NCI-H2196 (cell line): ENCODE measurements around the gene LDB2.

ENCODE experiments used
- DNase-seq: peaks from one replicate; lab custom pipeline; 2025; ENCODE audit not compliant: unreplicated experiment; lab: John Stamatoyannopoulos, UW

LDB2 gene

DNA sequence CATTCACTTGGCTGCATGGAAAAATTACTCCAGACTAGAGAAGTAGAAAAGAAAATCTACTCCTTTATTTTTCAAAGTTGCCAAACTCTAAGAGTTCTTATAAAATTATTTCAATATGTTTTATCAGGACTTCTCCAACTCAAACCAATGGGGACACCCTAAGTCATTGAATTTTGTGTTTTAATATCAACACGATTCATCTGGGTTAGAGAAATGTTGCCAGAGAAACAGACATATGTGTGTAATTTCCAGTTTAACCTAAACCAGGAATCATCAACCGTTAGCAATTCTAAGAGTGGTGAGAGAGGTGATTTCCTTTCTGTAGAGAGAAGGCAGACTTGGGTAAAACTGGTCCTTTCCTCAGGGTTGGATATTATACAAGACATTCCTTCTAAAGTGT is 291.8 kb downstream of the LDB2 start:
- DNase-seq: no peak

DNA sequence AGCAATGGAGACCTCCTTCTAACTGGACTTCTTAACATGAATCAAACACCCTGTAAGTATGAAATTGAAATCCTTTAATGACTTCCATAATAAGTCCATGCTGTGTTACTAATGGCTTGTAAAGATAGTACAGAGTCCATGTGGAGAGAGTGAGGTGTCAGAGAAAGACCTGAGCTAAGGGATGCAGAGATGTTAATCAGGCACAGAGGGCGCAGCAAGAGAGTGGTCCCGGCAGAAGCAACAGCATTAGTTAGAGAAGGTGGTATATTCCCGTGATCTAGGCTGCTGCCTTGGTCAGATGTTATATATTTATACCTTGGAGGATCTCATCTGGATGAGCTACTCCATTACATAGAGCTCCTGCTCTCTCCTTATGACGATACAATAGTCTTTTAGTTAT is 295.3 kb downstream of the LDB2 start:
- DNase-seq: no peak

DNA sequence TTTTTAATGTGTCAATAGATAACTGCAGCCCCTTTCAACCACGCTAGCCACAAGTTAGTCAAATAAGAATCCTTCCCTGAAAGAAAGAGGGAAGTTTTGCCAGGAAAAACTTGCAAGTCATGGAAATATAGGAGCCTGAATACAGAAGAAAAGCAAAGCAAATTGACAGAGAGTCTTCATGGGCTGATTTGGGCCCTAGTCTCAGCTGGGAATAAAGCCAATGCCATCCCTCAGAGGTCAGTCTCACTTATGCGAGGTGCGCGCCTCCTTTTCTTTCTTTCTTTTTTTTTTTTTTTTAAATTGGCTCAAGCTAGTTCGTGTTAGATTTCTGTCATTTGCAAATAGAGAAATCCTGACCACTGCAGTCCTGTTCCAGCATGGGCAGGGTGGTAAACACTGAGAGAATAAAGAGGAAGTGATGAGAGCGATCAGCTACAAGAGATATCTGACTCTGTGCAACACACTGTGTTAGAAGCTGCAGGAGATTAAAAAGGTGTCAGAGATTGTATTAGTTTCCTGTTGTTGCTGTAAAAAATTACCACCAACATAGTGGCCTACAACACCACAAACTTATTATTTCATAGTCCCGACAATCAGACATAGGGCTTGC is 299.7 kb downstream of the LDB2 start:
- DNase-seq: no peak

DNA sequence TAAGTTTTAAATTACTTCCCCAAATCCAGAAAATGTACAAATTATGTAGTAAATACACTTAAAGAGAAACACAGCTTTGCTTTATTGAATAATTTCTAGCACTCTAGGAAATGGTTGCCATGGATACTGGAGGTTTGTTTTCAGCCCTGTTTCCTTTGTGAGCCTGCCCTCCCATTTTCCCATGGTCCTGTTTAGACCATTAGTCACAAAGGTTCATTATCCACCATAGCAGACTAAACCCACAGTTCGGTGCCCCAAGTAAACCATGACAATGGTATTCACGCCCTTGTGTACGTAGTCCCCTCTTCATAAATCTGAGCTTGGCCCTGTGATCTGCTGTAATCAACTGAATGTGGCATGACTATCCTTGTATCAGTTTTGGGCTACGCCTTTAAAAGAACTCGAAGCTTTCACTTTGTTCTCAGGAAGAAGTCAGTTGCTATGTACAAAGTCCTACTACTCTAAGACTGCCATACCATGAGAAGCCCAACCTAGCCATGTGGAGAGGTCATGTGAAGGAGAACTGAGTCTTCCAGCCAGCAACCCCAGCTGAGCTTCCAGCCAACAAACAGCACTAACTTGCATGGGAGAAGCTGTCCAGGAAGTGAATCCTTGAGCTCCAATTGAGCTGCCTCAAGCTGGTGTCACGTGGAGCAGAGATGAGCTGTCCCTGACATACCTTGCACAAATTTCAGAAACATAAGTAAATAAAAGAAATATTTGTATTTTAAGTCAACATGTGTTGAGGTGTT is 300.4 kb downstream of the LDB2 start:
- DNase-seq: no peak

DNA sequence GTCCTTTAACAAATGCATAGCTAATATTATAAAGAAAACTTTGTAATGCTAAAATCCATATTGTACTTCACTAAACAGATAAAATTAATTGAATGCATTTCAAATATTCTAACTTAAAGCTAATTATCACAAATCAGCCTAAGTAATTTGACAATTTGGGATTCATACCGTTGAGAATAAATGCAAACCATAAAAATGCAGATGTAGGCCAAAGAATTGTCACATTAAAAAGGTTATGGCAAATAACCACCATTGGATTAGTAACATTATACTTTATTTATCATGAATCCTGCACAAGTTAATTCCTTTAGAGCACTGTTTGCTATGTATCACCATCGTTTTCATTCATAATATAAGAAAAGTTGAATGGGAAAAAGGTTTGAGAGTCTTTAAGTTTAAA is 301.0 kb downstream of the LDB2 start:
- no peak for DNase-seq

DNA sequence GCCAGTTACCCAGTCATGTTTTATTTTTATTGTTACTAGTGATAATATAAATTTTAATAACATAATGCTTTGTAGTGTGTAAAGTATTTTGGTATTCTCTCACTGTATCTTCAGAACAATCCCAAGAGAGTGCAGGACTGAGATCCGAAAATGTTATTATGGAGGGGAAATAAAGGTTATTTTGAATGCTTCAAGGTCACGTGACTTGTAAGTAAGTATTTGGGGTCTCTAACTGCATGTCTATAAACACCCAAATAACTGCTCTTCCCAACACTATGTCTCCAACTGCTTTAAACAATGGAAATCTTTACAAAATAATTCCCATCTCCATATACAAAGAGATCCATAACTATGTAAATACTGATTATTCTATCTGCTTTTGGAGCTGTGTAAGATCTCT is 302.2 kb downstream of the LDB2 start:
- DNase-seq: no peak

DNA sequence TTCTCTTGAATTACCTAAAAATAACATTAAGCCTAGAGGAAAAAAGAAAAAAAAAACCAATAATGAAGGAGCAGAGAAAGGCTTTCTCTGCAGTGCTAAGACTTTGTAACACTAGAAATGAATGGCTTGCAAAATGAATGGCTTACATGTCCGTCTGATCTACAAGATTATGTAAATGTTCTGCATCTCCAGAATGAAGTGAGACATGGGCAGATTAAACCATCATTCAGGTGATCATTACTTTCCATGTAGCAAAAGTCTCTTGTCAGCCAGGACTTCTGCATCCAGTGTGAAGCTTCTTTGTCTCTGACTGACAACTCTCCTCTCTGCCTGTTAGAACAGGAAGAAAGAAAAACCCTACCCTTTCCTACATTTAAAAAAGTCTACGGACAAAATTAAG is 304.3 kb downstream of the LDB2 start:
- DNase-seq: no peak

DNA sequence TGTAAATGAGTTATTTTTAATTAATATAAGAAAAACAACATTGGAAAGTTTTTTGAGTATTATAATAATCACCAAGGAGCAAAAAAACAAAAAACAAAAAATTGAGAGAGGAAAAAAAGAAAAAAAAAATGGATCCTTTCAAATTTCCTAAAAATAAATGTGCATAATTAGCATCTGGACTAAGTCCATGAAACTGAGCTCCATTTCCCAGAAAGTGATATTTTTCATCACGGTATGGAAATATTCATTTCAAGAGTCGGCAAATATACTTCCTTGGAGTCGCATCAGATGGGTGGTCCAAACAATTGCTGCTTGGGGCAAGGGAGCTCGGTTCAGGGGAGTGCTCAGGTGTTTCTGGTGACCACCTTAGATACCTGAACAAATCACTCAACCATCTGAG is 305.1 kb downstream of the LDB2 start:
- no peak for DNase-seq

DNA sequence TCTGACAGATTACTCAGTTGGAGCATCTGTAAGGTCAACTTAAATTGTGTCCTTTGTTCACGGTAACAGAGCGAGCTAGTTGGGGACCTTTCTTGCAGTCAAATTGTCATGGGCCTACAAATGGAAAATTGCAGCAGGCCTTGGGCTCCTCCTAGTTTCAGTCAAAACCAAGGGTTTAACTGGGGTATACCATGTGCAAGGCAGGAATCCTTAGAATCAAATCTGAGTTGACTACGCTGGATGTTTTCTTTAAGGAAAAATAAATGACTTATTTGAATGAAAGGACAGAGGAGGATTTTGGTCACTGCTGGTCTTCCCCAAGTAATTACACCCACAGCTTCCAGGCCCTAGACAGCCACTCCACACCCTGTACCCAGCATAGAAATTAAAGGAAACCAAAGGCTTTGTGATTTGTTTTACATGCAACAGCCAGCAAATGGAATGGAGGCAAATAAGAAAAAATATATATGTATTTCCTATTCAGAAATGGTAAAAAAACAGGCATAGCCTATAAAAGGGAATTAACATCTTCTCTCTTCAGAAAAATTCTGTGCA is 307.1 kb downstream of the LDB2 start:
- no peak for DNase-seq

DNA sequence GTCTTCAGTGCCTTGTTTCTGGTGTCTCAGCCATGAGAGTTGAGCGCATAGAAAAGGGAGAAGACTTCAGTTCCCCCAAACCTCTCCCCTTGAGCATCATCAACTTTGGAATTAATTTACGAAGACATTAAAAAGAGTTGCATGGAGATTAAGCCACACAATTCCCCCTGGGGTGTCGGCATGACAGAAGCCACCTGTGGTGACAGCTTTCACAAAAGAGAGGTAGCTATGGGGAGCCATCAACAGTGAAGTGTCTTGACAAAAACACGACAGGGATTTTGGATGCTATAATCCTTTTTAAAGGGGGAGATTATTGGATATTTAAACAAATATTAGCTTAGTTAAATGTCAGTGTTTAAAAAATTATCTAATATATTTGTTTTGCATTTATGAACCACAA is 307.6 kb downstream of the LDB2 start:
- DNase-seq: no peak

DNA sequence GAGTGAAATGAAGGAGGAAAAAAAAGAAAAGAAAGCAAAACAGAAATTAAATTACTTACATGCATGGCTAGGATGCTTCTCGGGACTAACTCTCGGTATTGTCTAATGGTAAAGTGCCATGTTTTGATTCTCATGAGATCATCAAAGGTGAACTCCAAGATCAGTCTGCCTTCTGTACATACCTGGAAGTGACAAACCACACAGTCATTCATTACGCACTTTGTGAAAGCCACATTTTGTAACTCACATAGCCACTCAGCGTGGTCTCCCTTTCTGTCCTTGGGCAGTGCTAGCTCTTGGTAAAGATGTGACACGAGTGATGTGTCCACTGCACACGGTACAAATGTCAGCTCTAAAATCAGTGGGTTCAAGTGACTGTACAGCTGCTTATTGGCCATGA is 309.8 kb downstream of the LDB2 start:
- no peak for DNase-seq

DNA sequence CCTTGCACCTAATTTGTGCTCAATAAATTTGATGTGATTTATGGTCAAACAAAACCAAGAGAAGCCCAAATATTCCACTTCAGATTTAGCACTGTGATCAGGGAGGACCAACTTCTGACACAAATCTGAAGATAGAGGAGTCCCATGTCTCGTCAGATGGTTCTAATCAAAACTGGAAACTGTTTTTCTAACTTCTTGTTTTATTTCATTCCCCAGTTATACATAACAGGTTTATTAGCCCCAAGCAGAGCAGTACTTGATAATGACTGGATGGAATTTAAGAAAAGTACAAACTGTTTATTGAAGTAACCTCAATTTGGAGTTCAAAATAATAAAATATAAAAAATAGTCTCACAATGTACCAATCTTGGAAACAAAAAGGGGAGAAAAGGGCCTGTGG is 310.3 kb downstream of the LDB2 start:
- DNase-seq: no peak

DNA sequence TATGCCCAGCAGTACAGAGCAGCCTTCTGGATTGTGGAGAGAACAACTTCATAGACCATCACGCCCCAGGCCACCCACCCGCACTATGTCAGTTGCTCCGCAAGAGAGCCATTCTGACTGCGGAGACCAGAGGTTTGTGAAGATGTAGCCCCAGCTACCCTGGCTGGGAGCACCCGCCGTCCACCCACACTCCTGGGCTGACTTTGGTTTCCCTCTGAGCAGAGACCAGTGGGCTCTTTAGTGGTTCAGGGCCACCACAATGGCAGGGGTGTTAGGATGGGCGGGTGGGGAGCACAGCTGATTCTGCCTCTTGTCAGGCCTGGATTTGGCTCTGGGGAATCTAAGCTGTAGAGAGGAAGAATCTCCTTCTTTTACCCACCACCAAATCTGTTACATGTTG is 313.4 kb downstream of the LDB2 start:
- no peak for DNase-seq

DNA sequence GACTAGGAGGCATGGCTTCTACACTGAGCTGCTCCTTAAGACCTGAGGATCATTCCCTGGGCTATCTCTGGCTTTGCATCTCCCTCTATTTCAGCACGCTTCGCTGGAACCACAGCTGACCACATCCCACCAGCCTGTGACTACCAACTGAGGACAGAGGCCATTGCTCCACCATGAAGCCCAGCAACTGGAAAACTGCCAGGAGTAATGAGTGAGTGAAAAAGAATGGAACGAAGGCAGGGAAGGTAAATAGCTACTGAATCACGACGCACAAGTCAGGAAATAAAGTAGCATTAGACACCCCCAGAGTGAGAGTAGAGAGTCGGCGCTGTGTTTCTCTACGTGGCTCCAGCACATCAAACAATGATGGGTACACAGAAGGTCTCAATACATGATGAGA is 314.7 kb downstream of the LDB2 start:
- no peak for DNase-seq

DNA sequence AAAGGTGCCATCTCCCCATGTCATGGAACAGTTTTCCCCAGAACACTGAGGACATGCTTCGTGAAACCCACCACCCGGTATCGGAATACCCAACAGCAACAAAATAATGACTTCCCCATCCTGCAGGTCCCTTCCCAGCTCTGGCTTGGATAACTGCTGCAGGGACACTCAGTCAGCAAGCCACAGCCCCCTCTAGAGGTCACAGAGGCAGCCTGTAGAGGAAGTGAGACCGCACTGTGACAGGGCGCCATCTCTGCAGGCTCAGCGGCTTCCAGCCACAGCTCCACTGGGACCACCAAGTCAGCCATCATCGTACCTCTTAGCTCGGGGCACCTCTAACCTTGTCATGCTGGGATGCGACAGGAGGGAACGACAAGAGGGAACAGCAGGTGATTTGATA is 315.9 kb downstream of the LDB2 start:
- DNase-seq: no peak

DNA sequence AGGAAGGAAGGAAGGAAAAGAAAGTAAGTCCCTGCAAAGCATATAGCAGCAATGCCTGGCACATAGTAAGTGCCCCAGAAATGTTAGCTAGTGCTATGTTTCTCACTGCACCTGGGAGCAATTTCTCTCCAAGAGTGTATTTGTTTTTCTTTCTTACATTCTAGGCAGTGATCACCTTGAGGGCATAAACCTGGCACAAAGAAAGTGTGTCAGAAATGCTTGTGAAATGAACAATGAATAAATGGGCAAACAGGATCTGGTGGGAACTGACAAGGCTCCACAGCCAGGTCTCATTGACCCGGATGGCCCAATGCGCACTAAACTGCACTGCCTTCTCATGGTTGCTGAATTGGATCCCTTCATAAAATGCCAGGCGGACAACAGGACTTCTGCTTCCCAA is 316.4 kb downstream of the LDB2 start:
- no peak for DNase-seq

DNA sequence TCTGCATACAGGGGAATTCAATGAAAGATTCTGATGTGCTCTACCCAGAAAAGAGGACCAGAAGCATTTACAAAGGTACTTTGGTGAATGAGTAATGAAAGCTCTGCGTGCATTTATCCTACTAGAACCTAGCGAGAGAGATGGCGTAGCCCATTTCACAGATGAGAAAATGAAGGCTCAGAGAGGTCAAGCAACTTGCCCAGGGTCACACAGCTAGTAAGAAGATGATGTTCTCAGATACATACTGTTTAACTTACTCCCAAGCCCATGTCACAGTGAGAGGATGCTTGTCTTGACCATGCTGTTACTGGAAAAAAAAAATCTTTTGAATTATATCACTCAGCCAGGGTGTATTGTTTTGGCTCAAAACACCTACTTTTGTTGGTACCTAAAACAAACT is 317.3 kb downstream of the LDB2 start:
- DNase-seq: no peak

DNA sequence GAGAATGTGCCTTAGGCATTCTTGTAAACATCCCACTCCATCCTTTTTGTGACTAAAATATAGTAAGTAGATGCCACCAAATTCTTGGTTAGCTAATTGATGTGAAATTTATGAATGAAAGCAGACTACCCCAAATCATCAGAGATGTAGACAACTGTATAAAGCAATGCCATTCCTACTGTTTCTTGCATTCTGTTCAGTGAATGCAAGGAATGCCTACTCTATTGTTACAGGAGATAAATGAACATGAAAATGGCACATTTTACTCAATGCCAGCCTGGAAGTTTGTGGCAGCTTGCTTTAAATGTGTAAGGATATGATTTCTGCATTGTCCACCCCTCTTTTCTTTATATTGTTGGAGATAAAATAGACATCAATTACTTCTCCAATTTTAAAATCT is 317.9 kb downstream of the LDB2 start:
- no peak for DNase-seq

DNA sequence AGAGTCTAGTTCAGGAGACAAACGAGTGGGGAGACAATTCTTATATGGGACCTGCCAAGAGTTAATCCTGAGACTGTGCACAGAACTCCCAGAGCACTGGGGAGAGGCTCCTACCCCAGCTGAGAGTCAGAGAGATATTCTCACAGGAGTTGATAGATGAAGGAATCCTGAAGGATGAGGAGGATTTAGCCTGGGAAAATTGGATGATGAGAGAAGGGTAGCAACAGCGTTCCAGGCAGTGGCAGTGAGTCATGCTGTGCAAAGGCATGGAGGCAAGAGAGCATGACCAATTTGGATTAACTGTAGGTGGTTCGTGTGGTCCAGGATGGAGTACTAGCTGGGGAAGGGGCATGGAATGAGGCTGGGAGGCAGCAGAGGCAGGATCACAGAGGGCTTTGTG is 318.6 kb downstream of the LDB2 start:
- no peak for DNase-seq

DNA sequence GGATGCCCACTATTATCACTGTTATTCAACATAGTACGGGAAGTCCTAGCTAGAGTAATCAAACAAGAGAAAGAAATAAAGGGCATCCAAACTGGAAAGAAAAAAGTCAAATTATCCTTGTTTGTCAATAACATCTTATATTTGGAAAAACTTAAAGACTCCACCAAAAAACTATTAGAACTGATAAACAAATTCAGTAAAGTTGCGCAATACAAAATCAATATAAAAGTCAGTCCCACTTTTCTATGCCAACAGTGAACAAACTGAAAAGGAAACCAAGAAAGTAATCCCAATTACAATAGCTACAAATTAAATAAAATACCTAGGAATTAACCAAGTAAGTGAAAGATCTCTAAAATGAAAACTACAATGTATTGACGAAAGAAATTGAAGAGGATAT is 321.3 kb downstream of the LDB2 start:
- no peak for DNase-seq

DNA sequence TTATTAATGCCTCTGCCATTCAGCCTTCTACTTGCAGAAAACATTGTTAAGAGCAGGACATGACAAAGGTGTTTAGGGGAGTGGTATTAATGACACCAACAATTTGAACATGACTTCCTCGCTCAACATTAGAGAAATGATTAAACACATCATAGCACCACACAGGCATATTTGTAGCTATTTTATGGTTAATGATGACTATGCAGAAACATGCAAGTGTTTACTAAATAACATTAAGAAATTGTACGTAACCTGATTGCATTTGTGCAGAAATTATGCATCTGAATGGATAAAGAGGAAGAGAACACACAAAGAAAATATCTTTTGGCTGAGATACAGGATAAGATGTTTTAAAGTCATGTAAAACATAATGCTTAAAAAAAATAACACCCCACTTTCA is 323.5 kb downstream of the LDB2 start:
- no peak for DNase-seq

DNA sequence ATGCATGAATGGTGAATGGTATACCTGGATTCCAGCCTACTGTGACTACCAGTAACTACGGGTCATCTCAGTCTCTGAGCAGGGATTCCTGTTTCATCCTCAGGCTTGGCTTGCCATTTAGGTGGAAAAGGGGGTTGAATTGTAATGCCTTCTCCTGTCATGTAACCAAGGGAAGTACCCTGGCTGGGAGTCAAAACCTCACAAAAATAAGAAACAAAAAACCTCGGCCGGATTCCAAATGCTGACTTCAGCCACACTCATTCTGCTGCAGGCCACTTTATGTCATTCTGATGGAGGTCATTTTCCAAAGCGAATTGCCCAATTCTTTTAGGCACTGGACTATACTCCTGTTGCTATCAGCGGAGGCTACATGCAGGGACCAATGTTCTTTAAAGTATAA is 324.7 kb downstream of the LDB2 start:
- DNase-seq: no peak

DNA sequence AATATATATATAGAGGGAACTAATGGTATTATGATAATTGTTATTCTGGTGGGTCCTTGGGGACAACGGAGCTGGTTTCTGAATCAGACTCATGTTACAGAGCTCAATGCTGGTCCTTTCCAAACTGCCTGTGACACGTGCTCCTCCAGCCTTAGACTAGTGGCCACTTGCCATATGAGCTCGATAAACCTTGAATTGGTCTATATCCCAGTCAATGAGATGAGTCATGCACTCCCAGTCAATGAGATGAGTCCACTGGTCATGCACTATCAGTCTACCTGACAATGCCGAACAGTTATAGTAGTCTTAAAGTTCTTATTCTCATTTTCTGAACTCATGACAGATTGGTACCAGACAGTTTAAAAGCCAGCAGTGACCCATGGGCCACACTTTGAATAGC is 325.2 kb downstream of the LDB2 start:
- DNase-seq: no peak
